Peyer's patch (tissue), 4 donors: ENCODE measurements around the gene RELCH.

ENCODE experiments used
- POLR2A ChIP-seq, 2 donors: fragments of 450-650 bp; IDR thresholded peaks; one replicate each; pipeline ENCODE4 v1.5.1; 2017; ENCODE audit warnings: antibody characterized with exemption in 2 of 2, mild to moderate bottlenecking in 2 of 2, moderate library complexity in 2 of 2
- TF ChIP-seq, protein P1 (sequence below), 6 experiments: fragments of 450-650 bp in 4 of 6; fragments of 200-600 bp in 2 of 6; sonication (generic) in 1 of 6; IDR thresholded peaks; one replicate each; pipeline ENCODE4 v1.5.1; 2017 to 2019; ENCODE audit warnings: antibody characterized with exemption in 6 of 6, mild to moderate bottlenecking in 3 of 6, moderate library complexity in 1 of 6

DNA sequence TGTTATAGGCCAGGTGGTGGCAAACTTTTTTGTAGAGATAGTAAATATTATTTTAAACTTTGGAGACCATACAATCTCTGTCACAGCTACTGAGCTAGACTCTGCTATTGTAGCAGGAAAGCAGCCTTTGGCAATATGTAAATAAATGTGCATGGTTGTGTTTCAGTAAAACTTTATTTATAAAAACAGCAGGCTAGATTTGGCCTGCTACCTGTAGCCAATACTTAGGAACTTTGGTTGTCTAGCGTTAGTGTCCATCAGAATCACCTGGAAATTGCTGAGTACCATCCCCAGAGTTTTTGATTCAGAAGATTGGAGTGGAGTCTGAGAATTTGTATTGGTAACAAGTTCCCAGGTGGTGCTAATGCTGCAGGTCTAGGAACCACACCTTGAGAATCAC lies 114.3 kb downstream of the RELCH start:
- TF ChIP-seq, protein P1, sequence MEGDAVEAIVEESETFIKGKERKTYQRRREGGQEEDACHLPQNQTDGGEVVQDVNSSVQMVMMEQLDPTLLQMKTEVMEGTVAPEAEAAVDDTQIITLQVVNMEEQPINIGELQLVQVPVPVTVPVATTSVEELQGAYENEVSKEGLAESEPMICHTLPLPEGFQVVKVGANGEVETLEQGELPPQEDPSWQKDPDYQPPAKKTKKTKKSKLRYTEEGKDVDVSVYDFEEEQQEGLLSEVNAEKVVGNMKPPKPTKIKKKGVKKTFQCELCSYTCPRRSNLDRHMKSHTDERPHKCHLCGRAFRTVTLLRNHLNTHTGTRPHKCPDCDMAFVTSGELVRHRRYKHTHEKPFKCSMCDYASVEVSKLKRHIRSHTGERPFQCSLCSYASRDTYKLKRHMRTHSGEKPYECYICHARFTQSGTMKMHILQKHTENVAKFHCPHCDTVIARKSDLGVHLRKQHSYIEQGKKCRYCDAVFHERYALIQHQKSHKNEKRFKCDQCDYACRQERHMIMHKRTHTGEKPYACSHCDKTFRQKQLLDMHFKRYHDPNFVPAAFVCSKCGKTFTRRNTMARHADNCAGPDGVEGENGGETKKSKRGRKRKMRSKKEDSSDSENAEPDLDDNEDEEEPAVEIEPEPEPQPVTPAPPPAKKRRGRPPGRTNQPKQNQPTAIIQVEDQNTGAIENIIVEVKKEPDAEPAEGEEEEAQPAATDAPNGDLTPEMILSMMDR (IDR thresholded peaks at IDR 0.05), result no peak
- no peak for TF ChIP-seq POLR2A (IDR thresholded peaks at IDR 0.05)
